GM11168 (cell line): ENCODE data around the gene KRT7.

Experiments used
- in situ Hi-C: fragments of 300-500 bp; cut with MboI; formaldehyde crosslinking; loops from one replicate; pipeline ENCODE4 v1.12.0; 2022; ENCODE audit warnings: low sequenced_read_pairs; ENCODE audit not compliant: unreplicated experiment

The KRT7 gene

GRCh38 chr12:52232674-52233461 lies at the start of gene KRT7:
Gene KRT7 (plus strand): TSS chr12:52233243. CDS start chr12:52233297, 54 bp downstream.
- in situ Hi-C loops: no loop called here

GRCh38 chr12:52183544-52183910 lies 49.5 kb upstream of the KRT7 start:
- in situ Hi-C loops: no loop called here

DNA sequence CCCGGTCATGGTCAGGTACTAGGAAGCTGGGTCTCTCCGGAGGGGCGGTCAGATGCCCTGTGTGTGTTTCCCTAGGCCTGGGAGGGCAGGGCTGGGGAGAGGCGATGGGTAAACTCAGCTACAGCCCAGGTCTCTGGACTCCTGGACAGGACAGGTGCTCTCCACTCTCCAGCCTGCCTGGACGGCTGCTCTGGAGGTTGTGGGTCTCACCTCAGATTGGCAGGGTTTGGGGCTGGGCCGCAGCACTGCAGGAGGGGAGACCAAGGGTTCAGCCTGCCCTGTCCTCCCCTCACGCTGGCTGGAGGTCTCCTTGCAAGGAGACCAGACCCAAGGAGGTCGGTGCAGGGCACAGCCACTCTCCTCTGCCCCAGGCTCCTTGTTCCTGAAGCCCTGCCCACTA lies 49.1 kb upstream of the KRT7 start:
- in situ Hi-C loops: no loop called here

DNA sequence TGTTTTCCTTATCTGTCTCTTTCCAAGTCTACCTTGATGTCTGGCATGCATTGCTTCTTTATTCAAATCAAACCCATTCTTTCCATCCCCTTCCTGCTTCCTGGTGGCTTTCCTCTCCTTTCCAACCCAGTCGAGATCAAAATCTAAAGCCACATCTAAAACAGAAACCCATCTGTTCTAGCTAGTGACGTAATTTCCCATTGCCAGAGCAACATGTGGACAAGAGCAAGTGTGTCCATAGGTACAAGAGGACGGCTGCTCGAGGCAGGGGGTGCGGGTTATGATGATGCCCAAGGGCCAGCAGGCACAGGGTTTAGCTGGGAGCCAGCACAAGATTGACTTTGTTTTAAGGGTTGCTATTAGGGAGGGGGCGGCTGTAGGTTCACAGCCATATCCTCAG lies 48.2 kb upstream of the KRT7 start:
- in situ Hi-C loops: no loop called here

- in situ Hi-C loops: no loop called here
Measured at GRCh38 chr12:52185400-52185967, 47.6 kb upstream of the KRT7 start.

DNA sequence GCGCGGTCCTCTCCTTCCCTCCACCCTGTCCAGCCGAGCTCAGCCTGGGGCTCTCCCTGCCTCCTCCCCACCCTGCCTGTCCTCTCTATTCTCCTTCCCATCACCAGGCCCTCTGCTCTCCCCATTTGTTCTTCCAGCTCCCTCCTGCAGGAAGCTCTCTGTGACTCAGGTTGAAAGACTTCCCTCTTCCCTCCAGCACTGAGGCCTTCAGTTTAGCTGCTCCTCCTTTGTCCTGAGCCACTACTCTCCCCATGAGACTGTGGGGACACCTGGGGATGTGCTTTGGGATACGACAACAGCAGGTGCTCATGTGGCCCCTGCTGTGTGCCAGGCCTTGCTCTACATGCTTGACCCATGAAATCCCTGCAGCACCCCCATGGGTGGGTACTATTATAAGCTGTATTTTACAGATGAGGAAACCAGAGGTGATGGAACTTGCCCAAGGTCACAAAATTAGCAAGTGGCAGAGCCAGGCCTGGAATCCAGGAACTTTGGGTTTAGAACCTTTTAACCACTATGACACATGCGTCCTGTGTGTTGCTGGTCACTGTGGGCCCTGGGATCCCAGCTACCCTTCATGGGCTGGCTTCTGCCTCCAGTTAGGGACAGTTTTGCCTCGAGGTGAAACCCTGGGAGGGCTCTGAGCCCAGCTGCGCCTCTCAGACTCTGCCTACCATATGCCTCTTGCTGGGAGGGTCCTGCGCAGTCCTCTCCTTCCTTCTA lies 46.8 kb upstream of the KRT7 start:
- in situ Hi-C loops: no loop called here

GRCh38 chr12:52187206-52187605 lies 45.8 kb upstream of the KRT7 start:
- in situ Hi-C loops: no loop called here

DNA sequence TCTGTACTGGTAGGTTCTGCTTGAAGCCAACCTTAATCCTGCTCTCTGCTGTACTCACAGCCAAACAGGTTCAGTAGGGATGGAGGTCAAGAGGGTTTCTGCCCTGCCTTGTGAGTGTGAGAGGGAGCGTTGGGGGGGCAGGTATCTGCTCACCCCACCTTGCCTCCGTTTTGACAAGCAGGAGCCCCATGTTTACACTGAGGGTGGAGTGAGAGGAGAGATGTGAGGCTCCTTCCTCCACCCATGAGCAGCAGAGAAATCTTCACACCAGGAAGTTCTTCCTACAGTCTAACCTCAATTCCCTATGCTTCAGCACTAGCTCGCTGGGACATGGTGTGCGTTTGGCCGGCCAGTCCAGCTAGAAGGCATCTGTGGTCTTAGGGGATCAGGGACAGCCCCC lies 45.4 kb upstream of the KRT7 start:
- in situ Hi-C loops: no loop called here

- in situ Hi-C loops: no loop called here
Measured at GRCh38 chr12:52188658-52189057, 44.4 kb upstream of the KRT7 start.

GRCh38 chr12:52189376-52190174 lies 43.5 kb upstream of the KRT7 start:
- in situ Hi-C loops: no loop called here

GRCh38 chr12:52190860-52191729 lies 41.9 kb upstream of the KRT7 start:
- in situ Hi-C loops: no loop called here

- in situ Hi-C loops: no loop called here
Measured at GRCh38 chr12:52191841-52192791, 40.9 kb upstream of the KRT7 start, which contains the start of gene KRT80. Gene KRT80 (minus strand): TSS chr12:52192014. CDS start chr12:52191902, 112 bp downstream.

DNA sequence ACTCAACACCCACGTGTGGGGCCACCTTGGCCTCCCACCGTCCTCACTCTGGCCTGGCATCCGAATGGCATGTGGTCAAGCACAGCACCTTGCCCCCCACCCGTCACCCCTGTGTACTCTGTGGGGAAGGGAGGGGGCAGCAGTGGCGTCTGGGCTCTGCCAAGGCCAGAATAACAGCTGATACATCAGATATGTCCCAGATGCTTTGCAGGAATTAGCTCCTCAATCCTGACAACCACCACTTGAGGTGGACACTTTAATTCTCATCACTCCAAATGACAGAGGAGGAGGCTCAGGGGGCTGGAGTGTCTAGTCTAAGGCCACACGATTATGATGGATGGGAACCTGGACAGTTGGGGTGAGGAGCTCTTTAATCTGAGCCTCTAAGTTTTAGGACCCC lies 39.5 kb upstream of the KRT7 start:
- in situ Hi-C loops: no loop called here

DNA sequence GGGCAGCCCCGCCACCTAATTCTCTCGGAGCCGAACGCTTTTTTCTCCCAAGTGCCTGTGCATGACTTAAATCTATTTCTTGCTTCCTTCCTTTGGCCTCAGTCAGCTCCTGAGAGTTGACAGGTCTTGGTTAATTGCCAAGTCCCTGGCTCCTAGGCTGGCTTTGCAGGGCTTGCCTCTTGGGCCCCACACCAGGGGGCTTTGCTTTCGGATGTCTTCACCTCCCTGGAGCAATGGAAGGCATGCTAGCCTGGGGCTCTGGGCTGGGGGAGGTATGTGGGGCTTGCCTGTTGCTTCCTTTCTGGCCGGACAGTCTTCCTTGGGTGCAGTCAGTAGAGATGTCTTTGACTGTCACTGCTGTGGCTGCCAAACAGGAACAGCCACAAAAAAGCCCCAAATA lies 39.1 kb upstream of the KRT7 start:
- in situ Hi-C loops: no loop called here

DNA sequence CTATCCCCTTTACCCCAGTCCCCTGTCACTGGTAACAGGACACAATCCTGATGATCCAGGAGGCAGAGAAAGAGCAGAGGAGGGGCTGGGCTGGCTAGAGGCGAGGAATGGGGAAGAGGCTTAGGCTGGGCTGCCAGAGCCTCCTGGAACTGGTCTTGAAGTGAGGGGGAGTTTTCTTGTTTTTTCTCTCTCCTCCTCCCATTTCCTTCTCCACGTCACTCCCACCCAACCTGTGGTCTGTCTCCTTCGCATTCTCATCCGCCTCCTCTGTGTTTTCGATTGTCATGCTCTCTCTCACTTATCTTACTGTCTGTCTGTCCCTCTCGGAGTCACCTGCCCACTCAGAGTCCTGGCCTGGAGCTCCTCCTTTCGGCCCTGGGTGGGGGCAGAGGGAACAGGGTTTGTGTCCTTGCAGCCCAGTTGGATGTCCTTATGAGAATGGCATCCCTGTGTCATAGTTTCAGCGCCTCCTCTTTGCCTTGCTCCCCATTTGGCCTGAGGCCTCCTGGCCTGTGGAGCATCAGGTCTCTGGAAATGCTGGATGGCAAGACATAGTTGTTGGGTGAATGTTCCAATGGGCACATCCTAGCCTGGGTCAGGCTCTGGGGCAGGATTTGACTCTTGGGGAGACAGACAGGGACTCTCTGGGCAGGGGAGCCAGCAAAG lies 37.8 kb upstream of the KRT7 start:
- in situ Hi-C loops: no loop called here

GRCh38 chr12:52197371-52198231 lies 35.4 kb upstream of the KRT7 start:
- in situ Hi-C loops: no loop called here
